Measurements from ENCODE around the gene FUOM.

Gene FUOM

DNA sequence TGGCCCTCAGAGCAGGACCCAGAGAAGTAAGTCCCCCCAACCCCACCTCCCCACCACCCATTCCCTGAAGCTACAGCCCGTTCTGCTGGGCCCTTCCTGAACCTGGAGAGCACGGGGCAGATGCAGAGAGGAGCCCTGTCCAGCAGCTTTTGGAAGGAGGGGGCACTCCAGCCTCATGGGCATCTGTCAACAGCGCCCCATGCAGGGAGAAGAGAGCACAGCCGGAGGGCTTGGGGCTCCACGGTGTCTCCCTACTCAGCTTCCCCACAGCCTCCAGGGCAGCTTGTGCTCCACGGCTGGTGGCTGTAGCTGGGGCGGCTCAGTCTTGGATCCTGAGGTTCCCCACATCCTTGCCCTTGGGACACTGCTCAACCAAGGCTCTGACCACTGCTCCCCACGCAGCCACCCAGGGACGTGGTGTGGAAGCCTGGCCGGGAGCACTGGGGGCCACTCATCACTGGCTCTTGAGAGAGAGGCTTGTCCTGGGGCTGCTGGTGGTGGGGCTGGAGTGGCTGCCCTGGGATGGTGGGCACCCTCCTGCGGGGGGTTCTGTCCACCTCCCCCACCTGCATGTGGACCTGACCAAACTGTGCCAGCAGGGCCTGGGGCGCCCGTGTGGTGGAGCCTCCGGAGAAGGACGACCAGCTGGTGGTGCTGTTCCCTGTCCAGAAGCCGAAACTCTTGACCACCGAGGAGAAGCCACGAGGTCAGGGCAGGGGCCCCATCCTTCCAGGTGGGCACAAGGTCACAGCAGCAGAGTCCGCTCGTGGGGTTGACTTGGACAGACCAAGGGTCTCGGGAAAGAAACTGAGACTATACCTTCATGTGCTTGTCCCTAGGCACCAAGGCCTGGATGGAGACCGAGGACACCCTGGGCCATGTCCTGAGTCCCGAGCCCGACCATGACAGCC lies 6.2 kb downstream of the FUOM start:
- no peak overlapping the region for H3K27ac ChIP-seq (replicated peaks)
- H3K4me3 ChIP-seq (replicated peaks; ENCODE audit: insufficient read depth, low read length) = no peak overlapping the region
- DNase-seq (ENCODE audit: low read depth in 1 of 2, low spot score in 1 of 2) = no peak

DNA sequence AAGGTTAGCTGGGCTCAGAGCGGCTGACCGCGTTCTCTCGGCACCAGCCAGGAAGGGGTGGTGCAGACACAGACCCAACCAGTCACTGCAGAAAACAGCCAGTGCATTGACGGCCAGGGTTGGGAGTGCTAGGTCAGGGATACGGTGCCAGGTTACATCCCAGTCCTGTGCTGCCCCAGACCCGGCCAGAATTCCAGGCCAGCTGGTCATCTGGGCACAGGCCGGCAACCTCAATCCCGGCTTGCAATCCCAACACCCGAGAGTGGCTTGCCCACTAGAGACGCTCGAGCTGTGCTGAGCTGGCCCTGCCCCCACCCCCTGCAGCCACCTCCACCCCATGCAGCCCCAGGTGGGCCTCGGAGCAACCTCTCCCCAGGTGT lies 6.9 kb downstream of the FUOM start:
- DNase-seq (ENCODE audit: low read depth in 1 of 2, low spot score in 1 of 2) = no peak
- TF ChIP-seq GABPA (IDR thresholded peaks at IDR 0.05; ENCODE audit: low read depth) = no peak
- no peak for TF ChIP-seq SPI1 (IDR thresholded peaks at IDR 0.05; ENCODE audit: borderline replicate concordance, low read depth)
- TF ChIP-seq POLR2AphosphoS5 (IDR thresholded peaks at IDR 0.05; ENCODE audit: low read depth) = no peak
- TF ChIP-seq, protein P1, sequence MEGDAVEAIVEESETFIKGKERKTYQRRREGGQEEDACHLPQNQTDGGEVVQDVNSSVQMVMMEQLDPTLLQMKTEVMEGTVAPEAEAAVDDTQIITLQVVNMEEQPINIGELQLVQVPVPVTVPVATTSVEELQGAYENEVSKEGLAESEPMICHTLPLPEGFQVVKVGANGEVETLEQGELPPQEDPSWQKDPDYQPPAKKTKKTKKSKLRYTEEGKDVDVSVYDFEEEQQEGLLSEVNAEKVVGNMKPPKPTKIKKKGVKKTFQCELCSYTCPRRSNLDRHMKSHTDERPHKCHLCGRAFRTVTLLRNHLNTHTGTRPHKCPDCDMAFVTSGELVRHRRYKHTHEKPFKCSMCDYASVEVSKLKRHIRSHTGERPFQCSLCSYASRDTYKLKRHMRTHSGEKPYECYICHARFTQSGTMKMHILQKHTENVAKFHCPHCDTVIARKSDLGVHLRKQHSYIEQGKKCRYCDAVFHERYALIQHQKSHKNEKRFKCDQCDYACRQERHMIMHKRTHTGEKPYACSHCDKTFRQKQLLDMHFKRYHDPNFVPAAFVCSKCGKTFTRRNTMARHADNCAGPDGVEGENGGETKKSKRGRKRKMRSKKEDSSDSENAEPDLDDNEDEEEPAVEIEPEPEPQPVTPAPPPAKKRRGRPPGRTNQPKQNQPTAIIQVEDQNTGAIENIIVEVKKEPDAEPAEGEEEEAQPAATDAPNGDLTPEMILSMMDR (IDR thresholded peaks at IDR 0.05; ENCODE audit: insufficient read depth, low read length) = no peak
- TF ChIP-seq, protein P2, sequence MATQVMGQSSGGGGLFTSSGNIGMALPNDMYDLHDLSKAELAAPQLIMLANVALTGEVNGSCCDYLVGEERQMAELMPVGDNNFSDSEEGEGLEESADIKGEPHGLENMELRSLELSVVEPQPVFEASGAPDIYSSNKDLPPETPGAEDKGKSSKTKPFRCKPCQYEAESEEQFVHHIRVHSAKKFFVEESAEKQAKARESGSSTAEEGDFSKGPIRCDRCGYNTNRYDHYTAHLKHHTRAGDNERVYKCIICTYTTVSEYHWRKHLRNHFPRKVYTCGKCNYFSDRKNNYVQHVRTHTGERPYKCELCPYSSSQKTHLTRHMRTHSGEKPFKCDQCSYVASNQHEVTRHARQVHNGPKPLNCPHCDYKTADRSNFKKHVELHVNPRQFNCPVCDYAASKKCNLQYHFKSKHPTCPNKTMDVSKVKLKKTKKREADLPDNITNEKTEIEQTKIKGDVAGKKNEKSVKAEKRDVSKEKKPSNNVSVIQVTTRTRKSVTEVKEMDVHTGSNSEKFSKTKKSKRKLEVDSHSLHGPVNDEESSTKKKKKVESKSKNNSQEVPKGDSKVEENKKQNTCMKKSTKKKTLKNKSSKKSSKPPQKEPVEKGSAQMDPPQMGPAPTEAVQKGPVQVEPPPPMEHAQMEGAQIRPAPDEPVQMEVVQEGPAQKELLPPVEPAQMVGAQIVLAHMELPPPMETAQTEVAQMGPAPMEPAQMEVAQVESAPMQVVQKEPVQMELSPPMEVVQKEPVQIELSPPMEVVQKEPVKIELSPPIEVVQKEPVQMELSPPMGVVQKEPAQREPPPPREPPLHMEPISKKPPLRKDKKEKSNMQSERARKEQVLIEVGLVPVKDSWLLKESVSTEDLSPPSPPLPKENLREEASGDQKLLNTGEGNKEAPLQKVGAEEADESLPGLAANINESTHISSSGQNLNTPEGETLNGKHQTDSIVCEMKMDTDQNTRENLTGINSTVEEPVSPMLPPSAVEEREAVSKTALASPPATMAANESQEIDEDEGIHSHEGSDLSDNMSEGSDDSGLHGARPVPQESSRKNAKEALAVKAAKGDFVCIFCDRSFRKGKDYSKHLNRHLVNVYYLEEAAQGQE (IDR thresholded peaks at IDR 0.05; ENCODE audit: insufficient replicate concordance, low read depth) = no peak
- Histone ChIP-seq H3K27me3 (ENCODE audit: insufficient read depth, poor library complexity, severe bottlenecking) (peaks cover 5% of the 10 kb centered on the region), H3K27ac (replicated peaks) (no peak overlapping the region), H3K4me3 (replicated peaks; ENCODE audit: insufficient read depth, low read length) (no peak overlapping the region)

More for the DNA sequence above, 6.2 kb downstream of the FUOM start:
- TF ChIP-seq POLR2AphosphoS5 (IDR thresholded peaks at IDR 0.05; ENCODE audit: low read depth) = no peak
- peaks cover 5% of the 10 kb centered on the region for H3K27me3 ChIP-seq (ENCODE audit: insufficient read depth, poor library complexity, severe bottlenecking)

DNA sequence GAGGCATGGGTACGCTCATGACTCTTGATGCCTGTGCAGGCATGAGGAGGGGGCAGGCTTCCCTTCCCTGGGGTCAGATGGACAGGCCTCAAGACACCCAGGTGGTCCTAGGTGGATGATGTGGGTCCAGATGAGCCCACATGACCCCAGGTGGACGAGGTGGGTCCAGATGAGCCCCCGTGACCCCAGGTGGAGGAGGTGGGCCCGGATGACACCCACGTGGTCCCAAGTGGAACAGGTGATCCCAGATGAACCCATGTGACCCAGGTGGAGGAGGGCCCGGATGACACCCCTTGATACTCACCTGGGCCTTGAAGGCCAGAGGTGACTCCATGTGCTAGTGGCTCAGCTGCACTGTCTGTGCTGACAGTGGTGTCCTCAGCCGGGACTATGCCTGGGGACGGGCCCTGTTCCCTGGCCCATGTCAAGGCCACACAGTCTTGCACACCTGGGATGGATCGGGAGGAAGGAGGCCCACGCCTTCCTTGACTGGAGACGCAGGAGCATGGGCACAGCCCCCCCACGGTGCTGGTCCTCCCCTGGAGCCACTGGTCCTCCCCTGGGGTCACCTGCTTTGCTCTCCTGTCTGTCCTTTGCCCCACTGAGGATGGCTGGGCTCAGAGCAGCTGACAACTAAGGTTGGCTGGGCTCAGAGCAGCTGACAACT lies 7.4 kb downstream of the FUOM start:
- TF ChIP-seq, protein P2 (IDR thresholded peaks at IDR 0.05; ENCODE audit: insufficient replicate concordance, low read depth) = no peak
- TF ChIP-seq GABPA (IDR thresholded peaks at IDR 0.05; ENCODE audit: low read depth) = no peak
- TF ChIP-seq, protein P1 (IDR thresholded peaks at IDR 0.05; ENCODE audit: insufficient read depth, low read length) = no peak
- no peak; the same call in 1 of the 2 replicates for TF ChIP-seq POLR2AphosphoS5 (IDR thresholded peaks at IDR 0.05; ENCODE audit: low read depth)
- no peak for TF ChIP-seq SPI1 (IDR thresholded peaks at IDR 0.05; ENCODE audit: borderline replicate concordance, low read depth)
- peaks cover 5% of the 10 kb centered on the region for H3K27me3 ChIP-seq (ENCODE audit: insufficient read depth, poor library complexity, severe bottlenecking)

GRCh38 chr10:133349577-133350011 lies 8.2 kb downstream of the FUOM start:
- TF ChIP-seq SPI1 (IDR thresholded peaks at IDR 0.05; ENCODE audit: borderline replicate concordance, low read depth) (no peak), GABPA (IDR thresholded peaks at IDR 0.05; ENCODE audit: low read depth) (no peak), POLR2AphosphoS5 (IDR thresholded peaks at IDR 0.05; ENCODE audit: low read depth) (no peak)
- TF ChIP-seq, protein P1 (IDR thresholded peaks at IDR 0.05; ENCODE audit: insufficient read depth, low read length) = no peak
- TF ChIP-seq, protein P2 (IDR thresholded peaks at IDR 0.05; ENCODE audit: insufficient replicate concordance, low read depth) = no peak

More for the DNA sequence above, 7.4 kb downstream of the FUOM start:
- no peak for DNase-seq (ENCODE audit: low read depth in 1 of 2, low spot score in 1 of 2)
- Histone ChIP-seq H3K4me3 (replicated peaks; ENCODE audit: insufficient read depth, low read length) (no peak overlapping the region), H3K27ac (replicated peaks) (no peak overlapping the region)

More at GRCh38 chr10:133349577-133350011, 8.2 kb downstream of the FUOM start:
- Histone ChIP-seq H3K27ac (replicated peaks) (no peak overlapping the region), H3K27me3 (ENCODE audit: insufficient read depth, poor library complexity, severe bottlenecking) (peaks cover 5% of the 10 kb centered on the region), H3K4me3 (replicated peaks; ENCODE audit: insufficient read depth, low read length) (no peak overlapping the region)
- no peak for DNase-seq (ENCODE audit: low read depth in 1 of 2, low spot score in 1 of 2)
